Neural cell (in vitro differentiated cells): ENCODE measurements around the gene CDNF. TPM values are rescaled to one million over a fixed set of nuclear protein-coding genes. Genes with fewer than 3 reads are reported as not detected.

Experiments used
- H2AFZ ChIP-seq: fragments of 200-600, 300-800 bp; sonication (generic), shearing (Covaris generic); 2 replicates; pipeline ENCODE4 v1.6.0; 2014; ENCODE audit warnings: low read depth, mild to moderate bottlenecking, antibody characterized with exemption, low read length, moderate library complexity
- H3F3A ChIP-seq: fragments of 200-600 bp; shearing (Covaris generic); 2 replicates; pipeline ENCODE4 v1.6.1; 2016; ENCODE audit warnings: mild to moderate bottlenecking, moderate library complexity, mixed read lengths, antibody characterized with exemption, low read length; ENCODE audit not compliant: insufficient read depth, poor library complexity, severe bottlenecking
- H3K27ac ChIP-seq: fragments of 200-600, 300-800 bp; sonication (generic), shearing (Covaris generic); 2 replicates; pipeline ENCODE4 v1.5.1; 2014; ENCODE audit warnings: mild to moderate bottlenecking, low read length, moderate library complexity
- H3K27me3 ChIP-seq: fragments of 300-800, 200-600 bp; sonication (generic), shearing (Covaris generic); 2 replicates; pipeline ENCODE4 v1.6.0; 2014; ENCODE audit warnings: mild to moderate bottlenecking, low read depth, low read length, moderate library complexity; ENCODE audit not compliant: insufficient read depth
- H3K36me3 ChIP-seq: fragments of 300-800, 200-600 bp; sonication (generic), shearing (Covaris generic); 2 replicates; pipeline ENCODE4 v1.5.1; 2014; ENCODE audit warnings: mild to moderate bottlenecking, antibody characterized with exemption, low read length, moderate library complexity; ENCODE audit not compliant: insufficient read depth
- H3K4me2 ChIP-seq: fragments of 300-800, 200-600 bp; sonication (generic), shearing (Covaris generic); 2 replicates; pipeline ENCODE4 v1.6.0; 2014; ENCODE audit warnings: mild to moderate bottlenecking, low read length
- H3K4me3 ChIP-seq: fragments of 300-800, 200-600 bp; sonication (generic), shearing (Covaris generic); 2 replicates; pipeline ENCODE4 v1.5.1; 2014; ENCODE audit warnings: mild to moderate bottlenecking, low read length, moderate library complexity
- H3K79me2 ChIP-seq: fragments of 200-600 bp; shearing (Covaris generic); replicated peaks from 2 replicates; pipeline ENCODE4 v1.6.0; 2014; ENCODE audit warnings: mild to moderate bottlenecking, low read length, moderate library complexity; ENCODE audit not compliant: insufficient read depth
- H3K9ac ChIP-seq: fragments of 300-800, 200-600 bp; sonication (generic), shearing (Covaris generic); 2 replicates; pipeline ENCODE4 v1.6.1; 2016; ENCODE audit warnings: mild to moderate bottlenecking, low read length, mixed read lengths
- H3K9me2 ChIP-seq: fragments of 200-600 bp; shearing (Covaris generic); 2 replicates; pipeline ENCODE4 v1.6.1; 2016; ENCODE audit warnings: mild to moderate bottlenecking, low read length, mixed read lengths; ENCODE audit not compliant: insufficient read depth
- H3K9me3 ChIP-seq: fragments of 200-600, 300-800 bp; sonication (generic), shearing (Covaris generic); 2 replicates; pipeline ENCODE4 v1.6.1; 2016; ENCODE audit warnings: mild to moderate bottlenecking, mixed run types, low read length, moderate library complexity, mixed read lengths
- H4K20me1 ChIP-seq: fragments of 200-600 bp; shearing (Covaris generic); 2 replicates; pipeline ENCODE4 v1.6.1; 2016; ENCODE audit warnings: mild to moderate bottlenecking, mixed run types; ENCODE audit not compliant: insufficient read depth
- EP300 ChIP-seq: fragments of 450-650 bp; conservative IDR thresholded peaks from 2 replicates; pipeline ENCODE4 v1.6.1; 2014; ENCODE audit warnings: antibody characterized with exemption, mild to moderate bottlenecking, moderate library complexity; ENCODE audit not compliant: poor library complexity, severe bottlenecking
- EZH2 ChIP-seq: fragments of 200-600, 300-800 bp; shearing (Covaris generic), sonication (generic); IDR thresholded peaks from 2 replicates; pipeline ENCODE4 v1.6.1; 2014; ENCODE audit warnings: antibody characterized with exemption, low read length, borderline replicate concordance, mild to moderate bottlenecking; ENCODE audit not compliant: insufficient read depth, poor library complexity, severe bottlenecking
- MXI1 ChIP-seq: fragments of 450-650 bp; conservative IDR thresholded peaks from 2 replicates; pipeline ENCODE4 v1.6.1; 2014; ENCODE audit warnings: antibody characterized with exemption, mild to moderate bottlenecking; ENCODE audit not compliant: poor library complexity, severe bottlenecking
- POLR2AphosphoS5 ChIP-seq: IDR thresholded peaks from 2 replicates; pipeline ENCODE4 v1.6.1; 2012
- RAD21 ChIP-seq: fragments of 450-650 bp; conservative IDR thresholded peaks from 2 replicates; pipeline ENCODE4 v1.6.1; 2014; ENCODE audit warnings: antibody characterized with exemption, mild to moderate bottlenecking, moderate library complexity
- SMC3 ChIP-seq: fragments of 450-650 bp; conservative IDR thresholded peaks from 2 replicates; pipeline ENCODE4 v1.6.1; 2014; ENCODE audit warnings: antibody characterized with exemption, mild to moderate bottlenecking, moderate library complexity; ENCODE audit not compliant: poor library complexity
- TAF1 ChIP-seq: IDR thresholded peaks from 2 replicates; pipeline ENCODE4 v1.6.1; 2012; ENCODE audit warnings: low read depth
- polyA plus RNA-seq: library from polyadenylated mRNA; depleted of rRNA; stranded (reverse); fragments of >200 nt; gene quantifications from 2 replicates; pipeline ENCODE4 v1.2.3, GENCODE V29; 2014
- TF ChIP-seq, protein P1 (sequence below): IDR thresholded peaks from 2 replicates; pipeline ENCODE4 v1.6.1; 2012; ENCODE audit warnings: borderline replicate concordance
- TF ChIP-seq, protein P2 (sequence below): fragments of 450-650 bp; IDR thresholded peaks from 2 replicates; pipeline ENCODE4 v1.5.1; 2014; ENCODE audit warnings: antibody characterized with exemption, mild to moderate bottlenecking, moderate library complexity; ENCODE audit not compliant: poor library complexity, severe bottlenecking

CDNF gene
- polyA plus RNA-seq, 1 donor from 2014 or later: 1.5 TPM

DNA sequence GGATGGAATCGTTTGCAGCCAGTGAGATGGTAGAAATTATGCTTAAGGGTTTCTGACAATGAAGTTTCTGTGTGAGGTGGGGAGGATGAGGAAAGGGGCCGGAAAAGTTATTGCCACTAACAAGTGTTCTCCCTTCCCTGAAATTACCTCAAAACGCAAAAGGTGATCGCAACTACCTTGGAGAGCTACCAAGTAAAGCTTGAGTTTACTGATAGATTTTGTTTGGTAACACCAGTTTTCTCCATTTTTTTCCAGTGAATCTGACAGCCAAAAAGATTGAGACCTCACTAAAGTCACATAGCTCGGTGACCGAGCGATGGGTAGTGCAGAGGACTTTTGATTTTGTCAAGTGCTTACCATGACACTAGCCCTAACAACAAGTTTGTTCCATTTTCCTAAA lies 42.4 kb upstream of the CDNF start:
- Histone ChIP-seq H3F3A (no peaks in the 10 kb centered on the region), H3K27me3 (no peaks in the 10 kb centered on the region), H3K9ac (peak overlapping the region; percentile 94), H3K9me3 (no peaks in the 10 kb centered on the region), H3K27ac (no peak overlapping the region), H3K9me2 (no peaks in the 10 kb centered on the region), H4K20me1 (no peaks in the 10 kb centered on the region), H3K36me3 (no peaks in the 10 kb centered on the region), H3K4me2 (peak overlapping the region; percentile 74), H3K4me3 (peak overlapping the region; percentile 90), H2AFZ (no peak overlapping the region), H3K79me2 (peaks cover 67% of the 10 kb centered on the region)
- TF ChIP-seq EP300 (no peak), EZH2 (no peak), POLR2AphosphoS5 (no peak), TAF1 (no peak), RAD21 (no peak), SMC3 (no peak), MXI1 (no peak)
- TF ChIP-seq, protein P1, sequence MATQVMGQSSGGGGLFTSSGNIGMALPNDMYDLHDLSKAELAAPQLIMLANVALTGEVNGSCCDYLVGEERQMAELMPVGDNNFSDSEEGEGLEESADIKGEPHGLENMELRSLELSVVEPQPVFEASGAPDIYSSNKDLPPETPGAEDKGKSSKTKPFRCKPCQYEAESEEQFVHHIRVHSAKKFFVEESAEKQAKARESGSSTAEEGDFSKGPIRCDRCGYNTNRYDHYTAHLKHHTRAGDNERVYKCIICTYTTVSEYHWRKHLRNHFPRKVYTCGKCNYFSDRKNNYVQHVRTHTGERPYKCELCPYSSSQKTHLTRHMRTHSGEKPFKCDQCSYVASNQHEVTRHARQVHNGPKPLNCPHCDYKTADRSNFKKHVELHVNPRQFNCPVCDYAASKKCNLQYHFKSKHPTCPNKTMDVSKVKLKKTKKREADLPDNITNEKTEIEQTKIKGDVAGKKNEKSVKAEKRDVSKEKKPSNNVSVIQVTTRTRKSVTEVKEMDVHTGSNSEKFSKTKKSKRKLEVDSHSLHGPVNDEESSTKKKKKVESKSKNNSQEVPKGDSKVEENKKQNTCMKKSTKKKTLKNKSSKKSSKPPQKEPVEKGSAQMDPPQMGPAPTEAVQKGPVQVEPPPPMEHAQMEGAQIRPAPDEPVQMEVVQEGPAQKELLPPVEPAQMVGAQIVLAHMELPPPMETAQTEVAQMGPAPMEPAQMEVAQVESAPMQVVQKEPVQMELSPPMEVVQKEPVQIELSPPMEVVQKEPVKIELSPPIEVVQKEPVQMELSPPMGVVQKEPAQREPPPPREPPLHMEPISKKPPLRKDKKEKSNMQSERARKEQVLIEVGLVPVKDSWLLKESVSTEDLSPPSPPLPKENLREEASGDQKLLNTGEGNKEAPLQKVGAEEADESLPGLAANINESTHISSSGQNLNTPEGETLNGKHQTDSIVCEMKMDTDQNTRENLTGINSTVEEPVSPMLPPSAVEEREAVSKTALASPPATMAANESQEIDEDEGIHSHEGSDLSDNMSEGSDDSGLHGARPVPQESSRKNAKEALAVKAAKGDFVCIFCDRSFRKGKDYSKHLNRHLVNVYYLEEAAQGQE: no peak
- TF ChIP-seq, protein P2, sequence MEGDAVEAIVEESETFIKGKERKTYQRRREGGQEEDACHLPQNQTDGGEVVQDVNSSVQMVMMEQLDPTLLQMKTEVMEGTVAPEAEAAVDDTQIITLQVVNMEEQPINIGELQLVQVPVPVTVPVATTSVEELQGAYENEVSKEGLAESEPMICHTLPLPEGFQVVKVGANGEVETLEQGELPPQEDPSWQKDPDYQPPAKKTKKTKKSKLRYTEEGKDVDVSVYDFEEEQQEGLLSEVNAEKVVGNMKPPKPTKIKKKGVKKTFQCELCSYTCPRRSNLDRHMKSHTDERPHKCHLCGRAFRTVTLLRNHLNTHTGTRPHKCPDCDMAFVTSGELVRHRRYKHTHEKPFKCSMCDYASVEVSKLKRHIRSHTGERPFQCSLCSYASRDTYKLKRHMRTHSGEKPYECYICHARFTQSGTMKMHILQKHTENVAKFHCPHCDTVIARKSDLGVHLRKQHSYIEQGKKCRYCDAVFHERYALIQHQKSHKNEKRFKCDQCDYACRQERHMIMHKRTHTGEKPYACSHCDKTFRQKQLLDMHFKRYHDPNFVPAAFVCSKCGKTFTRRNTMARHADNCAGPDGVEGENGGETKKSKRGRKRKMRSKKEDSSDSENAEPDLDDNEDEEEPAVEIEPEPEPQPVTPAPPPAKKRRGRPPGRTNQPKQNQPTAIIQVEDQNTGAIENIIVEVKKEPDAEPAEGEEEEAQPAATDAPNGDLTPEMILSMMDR: no peak

DNA sequence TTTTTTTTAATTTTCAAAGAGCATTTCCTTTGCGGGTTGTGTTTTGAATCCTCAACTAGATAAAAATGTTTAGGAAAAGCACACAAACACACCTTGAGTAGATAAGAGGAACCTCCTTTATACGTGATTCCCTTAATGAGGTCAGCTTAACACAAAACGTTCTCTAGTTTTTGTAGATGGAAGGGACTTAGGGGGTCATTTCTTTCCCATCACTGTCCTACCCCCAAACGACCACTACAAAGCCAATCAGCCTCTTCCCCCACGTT lies 42.0 kb upstream of the CDNF start:
- no peak overlapping the region for H2AFZ ChIP-seq
- H3K79me2 ChIP-seq: peaks cover 63% of the 10 kb centered on the region
- no peaks in the 10 kb centered on the region for H3K36me3 ChIP-seq
- H3K9me3 ChIP-seq: no peaks in the 10 kb centered on the region
- no peaks in the 10 kb centered on the region for H4K20me1 ChIP-seq
- H3K4me3 ChIP-seq: peak overlapping the region; percentile 90
- peak overlapping the region; percentile 74 for H3K4me2 ChIP-seq
- H3K9me2 ChIP-seq: no peaks in the 10 kb centered on the region
- H3K9ac ChIP-seq: peak overlapping the region; percentile 94
- H3K27me3 ChIP-seq: no peaks in the 10 kb centered on the region
- TF ChIP-seq SMC3 (no peak), RAD21 (no peak), TAF1 (no peak), EP300 (no peak), POLR2AphosphoS5 (no peak), EZH2 (no peak), MXI1 (no peak)
- TF ChIP-seq, protein P1: no peak
- TF ChIP-seq, protein P2: no peak
- H3K27ac ChIP-seq: no peak overlapping the region
- H3F3A ChIP-seq: no peaks in the 10 kb centered on the region
